DMS53 treated with DMSO at 0.1 percent for 48 hours (cell line): Measurements from ENCODE around the gene KDM4B.

ENCODE experiments used
- DNase-seq: peaks from one replicate; lab custom pipeline; 2025; ENCODE audit not compliant: unreplicated experiment; lab: John Stamatoyannopoulos, UW

Gene KDM4B

DNA sequence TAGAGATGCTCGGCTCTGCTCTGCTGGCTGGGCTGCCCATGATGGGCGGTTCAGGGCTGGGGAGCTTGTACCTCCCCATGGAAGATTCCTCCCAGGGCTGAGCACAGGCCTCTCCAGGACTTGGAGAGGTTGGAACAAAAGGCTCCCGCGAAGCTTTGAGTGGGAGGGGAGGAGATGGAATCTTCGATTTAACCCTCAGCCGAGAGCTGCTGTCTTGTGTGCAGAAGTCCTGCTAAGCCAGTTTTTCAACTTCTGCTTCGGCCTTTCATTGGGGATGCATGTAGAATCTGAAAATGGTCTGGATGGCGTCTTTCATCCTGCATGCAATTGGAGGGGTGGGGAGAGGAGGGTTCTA is 163.3 kb downstream of the KDM4B start:
- peak; percentile 4 for DNase-seq

DNA sequence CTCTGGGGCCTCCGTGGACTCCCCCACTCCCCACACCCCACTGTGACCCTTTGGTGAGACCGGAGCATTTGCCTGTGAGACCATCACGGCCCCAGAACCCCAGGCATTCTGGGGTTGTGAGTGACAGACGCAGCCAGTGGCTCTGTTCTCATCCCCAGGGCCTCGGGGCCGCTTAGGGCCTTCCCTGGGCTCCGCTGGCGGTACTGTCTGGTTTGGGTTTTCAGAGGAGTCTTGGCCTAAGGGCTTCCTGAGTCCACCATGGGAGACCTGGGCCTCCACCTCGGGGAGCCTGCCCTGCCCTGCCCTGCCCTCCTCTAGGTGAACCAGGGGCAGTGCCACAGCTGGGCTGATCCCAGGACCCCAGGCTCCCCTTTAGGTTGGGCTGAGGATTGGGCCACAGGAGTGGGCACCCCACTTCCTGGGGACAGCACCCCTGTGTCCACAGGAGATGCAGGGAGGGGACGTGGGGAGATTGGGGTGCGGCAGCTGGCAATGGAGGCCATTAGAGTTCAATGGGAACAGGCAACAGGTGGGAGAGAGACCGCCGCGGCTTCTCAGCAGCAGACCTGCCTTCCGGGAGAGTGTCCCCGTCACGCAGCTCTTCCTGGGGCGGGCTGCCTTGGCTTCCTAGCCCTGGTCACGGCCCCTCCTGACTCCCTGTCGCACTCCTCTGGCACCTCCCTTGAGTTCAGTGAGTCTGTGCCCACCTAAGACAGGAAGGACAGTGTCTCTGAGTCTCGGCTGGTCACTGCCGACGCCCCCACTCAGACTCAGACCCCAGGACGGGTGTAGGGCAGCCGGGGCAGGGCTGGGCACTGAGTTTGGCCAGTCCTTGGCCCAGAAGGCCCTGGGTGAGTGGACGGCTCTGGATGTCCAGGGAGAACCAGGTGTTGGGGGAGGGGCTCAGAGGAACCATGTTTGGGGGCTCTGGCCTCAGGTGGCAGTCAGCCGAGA is 164.1 kb downstream of the KDM4B start:
- DNase-seq, result no peak

- no peak for DNase-seq
Observed at GRCh38 chr19:5133986-5134595, 165.2 kb downstream of the KDM4B start.

GRCh38 chr19:5134691-5135090 is 165.8 kb downstream of the KDM4B start:
- no peak for DNase-seq

GRCh38 chr19:5136073-5136855 is 167.4 kb downstream of the KDM4B start:
- no peak for DNase-seq

GRCh38 chr19:5137114-5137513 is 168.2 kb downstream of the KDM4B start:
- no peak for DNase-seq

- no peak for DNase-seq
Observed at GRCh38 chr19:5137571-5138124, 168.7 kb downstream of the KDM4B start.

DNA sequence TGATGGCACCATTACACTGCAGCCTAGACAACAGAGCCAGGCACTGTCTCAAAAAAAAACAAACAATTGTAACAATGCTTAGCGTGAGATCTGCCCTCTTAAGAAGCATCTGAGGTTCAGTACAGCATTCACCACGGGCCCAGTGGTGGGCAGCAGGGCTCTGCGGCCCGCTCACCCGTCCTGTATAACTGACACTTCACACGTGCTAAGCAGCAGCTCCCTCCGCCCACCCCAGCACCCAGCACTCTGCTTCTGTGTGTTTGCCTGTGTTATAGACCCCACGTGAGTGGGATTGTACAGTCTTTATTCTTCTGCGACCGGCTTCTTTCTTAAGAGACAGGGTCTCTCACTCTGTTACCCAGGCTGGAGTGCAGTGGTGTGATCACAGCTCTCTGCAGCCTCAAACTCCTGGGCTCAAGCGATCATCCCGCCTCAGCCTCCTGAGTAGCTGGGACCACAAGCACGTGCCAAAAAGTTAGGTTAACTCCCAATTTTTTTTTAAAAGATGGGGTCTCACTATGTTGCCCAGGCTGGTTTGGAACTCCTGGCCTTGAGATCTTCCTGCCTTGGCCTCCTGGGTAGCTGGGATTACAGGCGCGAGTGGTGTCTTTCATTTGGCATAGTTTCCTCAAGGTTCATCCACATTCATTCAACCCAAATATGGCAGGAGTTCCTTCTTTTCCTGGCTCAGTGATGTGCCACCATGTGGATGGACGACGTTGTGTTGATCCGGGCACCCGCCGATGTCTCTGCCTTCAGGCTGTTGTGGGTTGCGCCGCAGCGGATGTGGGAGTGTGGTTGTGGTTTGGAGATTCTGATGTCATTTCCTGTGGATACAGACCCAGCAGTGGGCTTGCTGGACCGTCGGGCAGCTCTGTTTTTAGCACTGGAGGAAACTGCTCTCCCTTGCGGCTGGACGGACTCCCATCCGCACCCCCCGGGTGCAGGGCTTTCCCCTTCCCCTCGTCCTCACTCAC is 170.0 kb downstream of the KDM4B start:
- DNase-seq, result no peak

- no peak for DNase-seq
Observed at GRCh38 chr19:5139583-5140325, 170.8 kb downstream of the KDM4B start.

DNA sequence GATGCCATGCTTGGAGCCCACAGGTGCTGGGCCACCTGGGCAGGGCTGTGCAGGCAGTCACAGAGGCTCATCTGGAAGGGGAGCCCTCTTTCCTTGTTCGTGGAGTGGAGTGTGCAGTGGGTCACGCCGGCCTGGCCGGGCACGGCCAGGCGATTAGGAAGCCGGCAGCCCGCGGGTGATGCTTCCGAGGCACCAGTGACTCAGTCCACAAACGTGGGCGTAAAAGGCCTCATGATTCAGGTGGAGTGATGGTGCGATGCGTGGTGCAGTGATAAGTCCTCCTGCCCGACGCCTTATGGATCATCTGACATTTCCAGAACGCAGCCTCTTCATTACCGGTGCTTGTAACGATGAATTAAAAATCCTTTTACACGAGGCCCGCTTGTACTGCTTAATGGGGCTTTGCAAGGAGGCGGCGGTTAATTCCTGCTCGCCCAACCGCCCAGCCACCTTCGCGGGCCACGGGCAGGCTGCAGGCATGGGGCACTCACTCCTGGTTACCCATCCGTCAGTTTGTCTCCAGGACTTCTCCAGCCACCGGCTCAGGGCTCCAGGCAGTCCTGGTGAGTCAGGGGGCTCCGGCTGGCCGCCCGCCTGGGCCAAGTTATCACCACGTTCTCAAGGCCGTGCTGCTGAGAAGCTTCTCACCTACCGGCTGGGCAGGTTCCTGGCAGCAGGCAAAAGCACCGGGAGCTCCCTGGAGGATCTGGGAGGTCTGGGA is 172.4 kb downstream of the KDM4B start:
- no peak for DNase-seq

- no peak for DNase-seq
Observed at GRCh38 chr19:5141850-5142724, 173.2 kb downstream of the KDM4B start.

DNA sequence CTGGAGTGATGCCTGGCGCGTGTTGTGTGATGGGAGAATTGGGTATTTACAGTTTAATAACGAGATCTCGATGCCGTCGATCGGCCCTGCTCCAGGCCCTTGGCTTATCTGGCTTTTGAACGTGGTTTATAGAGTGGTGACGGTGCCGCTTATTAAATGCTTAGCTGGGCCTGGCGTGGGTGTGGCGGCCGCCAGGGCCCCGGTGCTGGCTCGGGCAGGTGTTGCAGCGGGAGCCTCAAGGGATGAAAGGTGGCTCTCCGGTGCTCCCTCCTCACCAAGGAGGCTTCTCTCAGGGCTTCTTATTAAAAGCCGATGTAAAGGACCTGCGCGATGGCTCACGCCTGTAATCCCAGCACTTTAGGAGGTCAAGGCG is 173.8 kb downstream of the KDM4B start:
- DNase-seq, result no peak

DNA sequence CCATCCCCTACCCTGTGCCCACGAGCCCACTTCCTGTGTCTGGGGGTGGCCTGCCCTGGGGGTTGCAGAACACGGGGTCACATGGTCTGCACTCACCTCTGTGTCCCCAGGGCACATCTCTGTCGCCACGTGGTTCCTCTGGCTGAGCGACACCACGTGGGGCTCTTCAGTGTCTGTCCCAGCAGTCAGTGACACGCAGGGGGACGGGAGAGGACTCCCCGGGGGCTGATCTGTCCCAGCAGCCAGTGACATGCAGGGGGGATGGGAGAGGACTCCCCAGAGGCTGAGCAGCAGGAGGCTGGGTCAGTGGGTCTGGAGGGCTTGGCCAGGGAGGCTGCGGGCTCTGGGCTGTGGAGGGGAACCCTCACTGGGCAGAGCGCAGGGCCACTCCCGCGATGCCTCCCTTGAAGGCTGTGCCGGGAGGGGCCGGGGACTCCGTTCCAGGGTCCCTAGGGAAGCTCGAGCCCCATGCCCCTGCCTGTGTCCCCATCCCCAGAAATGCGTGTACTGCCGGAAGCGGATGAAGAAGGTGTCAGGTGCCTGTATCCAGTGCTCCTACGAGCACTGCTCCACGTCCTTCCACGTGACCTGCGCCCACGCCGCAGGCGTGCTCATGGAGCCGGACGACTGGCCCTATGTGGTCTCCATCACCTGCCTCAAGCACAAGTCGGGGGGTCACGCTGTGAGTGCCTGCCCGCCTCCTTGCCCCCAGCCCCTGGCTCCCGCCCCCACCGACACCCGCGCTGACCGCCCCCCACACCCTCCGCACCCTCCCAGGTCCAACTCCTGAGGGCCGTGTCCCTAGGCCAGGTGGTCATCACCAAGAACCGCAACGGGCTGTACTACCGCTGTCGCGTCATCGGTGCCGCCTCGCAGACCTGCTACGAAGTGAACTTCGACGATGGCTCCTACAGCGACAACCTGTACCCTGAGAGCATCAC is 174.8 kb downstream of the KDM4B start:
- no peak for DNase-seq

DNA sequence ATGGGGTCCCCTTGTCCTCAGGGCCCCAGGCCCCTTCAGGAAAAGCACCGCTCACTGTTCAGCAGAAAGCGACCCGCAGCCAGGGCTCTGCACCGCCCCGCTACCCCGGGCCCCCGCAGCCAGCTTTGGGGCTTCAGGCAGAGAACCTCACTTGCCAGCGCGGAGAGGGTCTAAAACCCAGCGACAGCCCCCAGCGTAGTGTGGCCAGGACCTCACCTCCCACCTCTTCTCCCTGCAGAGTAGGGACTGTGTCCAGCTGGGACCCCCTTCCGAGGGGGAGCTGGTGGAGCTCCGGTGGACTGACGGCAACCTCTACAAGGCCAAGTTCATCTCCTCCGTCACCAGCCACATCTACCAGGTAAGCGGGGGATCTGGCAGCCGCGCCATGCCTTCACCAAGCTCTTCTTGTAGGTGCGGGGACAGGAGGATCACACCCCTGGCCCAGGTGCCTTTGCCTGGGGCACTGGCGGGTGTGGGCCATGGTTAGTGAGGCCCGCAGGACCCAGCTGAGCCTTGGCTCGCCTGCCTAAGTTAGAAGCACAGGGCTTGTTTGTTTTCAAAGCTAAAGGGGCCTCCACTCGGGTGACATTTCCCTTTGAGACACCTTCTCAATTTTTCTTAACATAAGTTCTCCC is 175.7 kb downstream of the KDM4B start:
- DNase-seq, result no peak

DNA sequence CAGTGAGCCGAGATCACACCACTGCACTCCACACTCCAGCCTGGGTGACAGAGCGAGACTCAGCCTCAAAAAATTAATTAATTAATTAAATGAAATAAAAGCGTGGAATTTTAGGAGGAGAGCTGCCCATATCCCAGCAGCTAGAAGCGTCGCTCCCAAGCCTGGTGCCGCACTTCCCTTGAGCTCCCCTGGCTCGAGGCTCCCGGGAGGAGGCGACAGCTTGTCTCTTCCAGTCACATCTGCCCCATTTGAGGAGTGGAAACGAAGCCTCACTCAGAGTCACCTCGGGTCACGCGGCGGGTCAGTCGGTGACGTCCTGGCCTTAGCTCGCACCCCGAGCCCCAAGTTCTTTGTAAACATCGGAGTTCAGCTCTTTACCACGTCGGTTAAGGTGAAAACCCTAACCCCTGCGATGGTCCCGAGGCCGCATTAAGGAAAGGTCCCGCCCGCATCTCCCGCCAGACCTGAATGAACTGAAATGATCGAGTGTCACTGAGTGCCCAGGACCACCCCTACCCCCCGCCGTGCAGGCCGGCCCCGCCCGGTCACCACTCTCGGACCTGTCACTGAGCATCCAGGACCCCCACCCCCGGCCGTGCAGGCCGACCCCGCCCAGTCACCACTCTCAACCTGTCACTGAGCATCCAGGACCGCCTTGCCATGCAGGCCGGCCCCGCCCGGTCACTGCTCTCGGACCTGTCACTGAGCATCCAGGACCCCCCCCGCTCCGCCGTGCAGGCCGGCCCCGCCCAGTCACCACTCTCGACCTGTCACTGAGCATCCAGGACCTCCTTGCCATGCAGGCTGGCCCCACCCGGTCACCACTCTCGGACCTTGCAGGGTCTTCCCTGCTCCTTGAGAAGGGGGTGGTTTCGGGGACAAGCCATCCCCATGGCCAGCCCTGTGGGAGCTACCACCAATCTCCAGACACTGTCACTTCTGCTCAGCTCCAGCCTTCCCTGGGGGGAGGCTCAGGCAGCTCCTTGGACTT is 176.9 kb downstream of the KDM4B start:
- DNase-seq, result no peak
